GM08714 (cell line): ENCODE results near the gene CFAP52.

Source experiments
- H3K4me3 ChIP-seq: fragments of 200-500 bp; sonication (Bioruptor generic); 2 replicates; pipeline ENCODE4 v1.5.1; 2014; ENCODE audit warnings: mild to moderate bottlenecking, low read length, inconsistent platforms
- ZNF274 ChIP-seq: IDR thresholded peaks from 2 replicates; pipeline ENCODE4 v1.6.1; 2012; ENCODE audit warnings: mild to moderate bottlenecking, low read depth, low read length

The CFAP52 gene

GRCh38 chr17:9684955-9685621 is 108.6 kb downstream of the CFAP52 start:
- TF ChIP-seq ZNF274 = no peak
- H3K4me3 ChIP-seq = no peak overlapping the region
